HG02884 (cell line): ENCODE results near the gene PSMB7.

Source experiments
- ATAC-seq: cut with Tn5 transposase; IDR thresholded peaks from one replicate; pipeline ENCODE4 v1.9.1; 2021; ENCODE audit warnings: mild to moderate bottlenecking, moderate library complexity; ENCODE audit not compliant: unreplicated experiment

The PSMB7 gene

GRCh38 chr9:124411514-124412227, 3.6 kb downstream of the PSMB7 start:
- ATAC-seq: no peak

GRCh38 chr9:124410321-124410913, 4.8 kb downstream of the PSMB7 start:
- no peak for ATAC-seq

- no peak for ATAC-seq
These were observed 5.8 kb downstream of the PSMB7 start for GRCh38 chr9:124409410-124409809.

- ATAC-seq: no peak
These were observed 12.0 kb downstream of the PSMB7 start for GRCh38 chr9:124403246-124403645.

GRCh38 chr9:124399968-124400940, 15.0 kb downstream of the PSMB7 start:
- no peak for ATAC-seq

GRCh38 chr9:124399323-124399967, 15.8 kb downstream of the PSMB7 start:
- no peak for ATAC-seq

- no peak for ATAC-seq
These were observed 16.9 kb downstream of the PSMB7 start for GRCh38 chr9:124398191-124398935.

GRCh38 chr9:124395826-124396225, 19.4 kb downstream of the PSMB7 start:
- ATAC-seq: no peak

- ATAC-seq: no peak
These were observed 20.6 kb downstream of the PSMB7 start for GRCh38 chr9:124394596-124394995.

GRCh38 chr9:124394167-124394566, 21.1 kb downstream of the PSMB7 start:
- ATAC-seq: no peak

GRCh38 chr9:124392871-124393460, 22.3 kb downstream of the PSMB7 start:
- ATAC-seq: no peak

GRCh38 chr9:124392254-124392870, 22.9 kb downstream of the PSMB7 start:
- ATAC-seq: no peak

- no peak for ATAC-seq
These were observed 24.2 kb downstream of the PSMB7 start for GRCh38 chr9:124390794-124391658.

GRCh38 chr9:124389146-124389939, 25.9 kb downstream of the PSMB7 start:
- no peak for ATAC-seq

GRCh38 chr9:124388275-124389048, 26.8 kb downstream of the PSMB7 start:
- ATAC-seq: no peak

GRCh38 chr9:124386201-124386600, 29.0 kb downstream of the PSMB7 start:
- ATAC-seq: no peak

- no peak for ATAC-seq
These were observed 29.6 kb downstream of the PSMB7 start for GRCh38 chr9:124385623-124386022.
